C4-2B (cell line): Measurements from ENCODE around the gene OR1E2.

Source experiments
- ZFX ChIP-seq: fragments of 450-650 bp; IDR thresholded peaks from 2 replicates; pipeline ENCODE4 v1.6.1; 2017
- TF ChIP-seq, protein P1 (sequence below): fragments of 450-650 bp; conservative IDR thresholded peaks from 2 replicates; pipeline ENCODE4 v1.5.1; 2017; ENCODE audit warnings: mild to moderate bottlenecking

DNA sequence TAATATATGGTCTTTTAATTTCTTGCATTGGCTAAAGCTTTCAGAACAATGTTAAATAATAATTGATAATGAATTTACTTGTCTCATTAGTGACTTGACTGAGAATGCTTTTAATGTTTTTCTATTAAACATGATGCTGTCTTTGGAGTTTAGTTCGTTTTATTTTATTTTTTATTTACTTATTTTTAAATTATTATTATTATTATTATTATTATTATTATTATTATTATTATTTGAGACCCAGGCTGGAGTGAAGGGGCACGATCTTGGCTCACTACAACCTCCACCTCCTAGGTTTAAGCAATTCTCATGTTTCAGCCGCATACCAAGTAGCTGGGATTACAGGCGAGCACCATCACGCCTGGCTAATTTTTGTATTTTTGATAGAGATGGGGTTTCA lies 18.0 kb downstream of the OR1E2 start:
- TF ChIP-seq, protein P1, sequence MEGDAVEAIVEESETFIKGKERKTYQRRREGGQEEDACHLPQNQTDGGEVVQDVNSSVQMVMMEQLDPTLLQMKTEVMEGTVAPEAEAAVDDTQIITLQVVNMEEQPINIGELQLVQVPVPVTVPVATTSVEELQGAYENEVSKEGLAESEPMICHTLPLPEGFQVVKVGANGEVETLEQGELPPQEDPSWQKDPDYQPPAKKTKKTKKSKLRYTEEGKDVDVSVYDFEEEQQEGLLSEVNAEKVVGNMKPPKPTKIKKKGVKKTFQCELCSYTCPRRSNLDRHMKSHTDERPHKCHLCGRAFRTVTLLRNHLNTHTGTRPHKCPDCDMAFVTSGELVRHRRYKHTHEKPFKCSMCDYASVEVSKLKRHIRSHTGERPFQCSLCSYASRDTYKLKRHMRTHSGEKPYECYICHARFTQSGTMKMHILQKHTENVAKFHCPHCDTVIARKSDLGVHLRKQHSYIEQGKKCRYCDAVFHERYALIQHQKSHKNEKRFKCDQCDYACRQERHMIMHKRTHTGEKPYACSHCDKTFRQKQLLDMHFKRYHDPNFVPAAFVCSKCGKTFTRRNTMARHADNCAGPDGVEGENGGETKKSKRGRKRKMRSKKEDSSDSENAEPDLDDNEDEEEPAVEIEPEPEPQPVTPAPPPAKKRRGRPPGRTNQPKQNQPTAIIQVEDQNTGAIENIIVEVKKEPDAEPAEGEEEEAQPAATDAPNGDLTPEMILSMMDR = no peak
- no peak for TF ChIP-seq ZFX
